Activated T-helper 2 cell treated with anti-CD3 and anti-CD28 coated beads, Interferon-gamma antibody, Interleukin-2, Interleukin-4, amounts not matched to agents 10 μg/mL and 5 μg/mL and 100 μg/mL, durations not matched to agents 14 hours and 24 hours and 36 hours (primary cell): ENCODE data around the gene GAB2. TPM values are rescaled to one million over a fixed set of nuclear protein-coding genes. Genes with fewer than 3 reads are reported as not detected.

Experiments used
- DNase-seq: peaks from one replicate; pipeline ENCODE4 v3.0.0; 2021; ENCODE audit warnings: low spot score
- H3K27ac Mint-ChIP-seq: one replicate; pipeline ENCODE4 v1.8.0; 2021; ENCODE audit warnings: mixed read lengths
- H3K27me3 Mint-ChIP-seq: one replicate; pipeline ENCODE4 v1.8.0; 2021; ENCODE audit warnings: low read depth, mixed read lengths
- H3K36me3 Mint-ChIP-seq: one replicate; pipeline ENCODE4 v1.8.0; 2021; ENCODE audit warnings: low read depth, mixed read lengths
- H3K4me1 Mint-ChIP-seq: one replicate; pipeline ENCODE4 v1.8.0; 2021; ENCODE audit warnings: low read depth, mixed read lengths
- H3K4me3 Mint-ChIP-seq: one replicate; pipeline ENCODE4 v1.8.0; 2021; ENCODE audit warnings: low read depth, mild to moderate bottlenecking, moderate library complexity, mixed read lengths
- H3K9me3 Mint-ChIP-seq: one replicate; pipeline ENCODE4 v1.8.0; 2021; ENCODE audit warnings: mixed read lengths
- intact Hi-C: fragments of 100-400 bp; cut with micrococcal nuclease; formaldehyde crosslinking; loops from one replicate; pipeline ENCODE4 v1.15.1; 2023
- total RNA-seq: library from RNA; stranded (reverse); gene quantifications from 2 replicates; pipeline ENCODE4 v1.2.3, GENCODE V29; 2022

Gene GAB2
- total RNA-seq, 1 donor from 2014 or later: 32.8 TPM

GRCh38 chr11:78424334-78425270, 7.0 kb upstream of the GAB2 start:
- H3K4me1 Mint-ChIP-seq: peaks cover 83% of the 10 kb centered on the region
- peak overlapping the region; percentile 73 for H3K27ac Mint-ChIP-seq
- no peak for DNase-seq

GRCh38 chr11:78423241-78423640, 5.6 kb upstream of the GAB2 start:
- intact Hi-C loops: loop anchor here (10.0 kb wide), 2 partner anchors 98 to 348 kb away; partner anchors contain the start of gene NDUFC2
- no peak overlapping the region for H3K4me3 Mint-ChIP-seq
- no peak overlapping the region for H3K27ac Mint-ChIP-seq
- no peaks in the 10 kb centered on the region for H3K9me3 Mint-ChIP-seq
- peaks cover 14% of the 10 kb centered on the region for H3K36me3 Mint-ChIP-seq
- H3K4me1 Mint-ChIP-seq: peaks cover 84% of the 10 kb centered on the region
- H3K27me3 Mint-ChIP-seq: no peaks in the 10 kb centered on the region
- no peak for DNase-seq

More at GRCh38 chr11:78424334-78425270, 7.0 kb upstream of the GAB2 start:
- H3K36me3 Mint-ChIP-seq: peaks cover 17% of the 10 kb centered on the region
- peak overlapping the region; percentile 55 for H3K4me3 Mint-ChIP-seq
- intact Hi-C loops: loop anchor here (5.0 to 10.0 kb wide), 3 partner anchors 82 to 350 kb away; partner anchors contain the start of gene NDUFC2
- no peaks in the 10 kb centered on the region for H3K27me3 Mint-ChIP-seq
- no peaks in the 10 kb centered on the region for H3K9me3 Mint-ChIP-seq

- H3K27me3 Mint-ChIP-seq: no peaks in the 10 kb centered on the region
- peaks cover 15% of the 10 kb centered on the region for H3K36me3 Mint-ChIP-seq
- DNase-seq: peak; percentile 41
- H3K9me3 Mint-ChIP-seq: no peaks in the 10 kb centered on the region
- peak overlapping the region; percentile 91 for H3K27ac Mint-ChIP-seq
- intact Hi-C loops: loop anchor here (1.0 to 10.0 kb wide), 4 partner anchors 8 to 346 kb away; partner anchors contain the start of gene NDUFC2
- peak overlapping the region; percentile 70 for H3K4me3 Mint-ChIP-seq
- peaks cover 68% of the 10 kb centered on the region for H3K4me1 Mint-ChIP-seq
These were observed 3.2 kb upstream of the GAB2 start for GRCh38 chr11:78420796-78421209.

- intact Hi-C loops: loop anchor here (1.0 to 10.0 kb wide), 4 partner anchors 9 to 346 kb away; partner anchors contain the start of gene NDUFC2
- no peaks in the 10 kb centered on the region for H3K9me3 Mint-ChIP-seq
- peak; percentile 34 for DNase-seq
- H3K36me3 Mint-ChIP-seq: peaks cover 18% of the 10 kb centered on the region
- peak overlapping the region; percentile 91 for H3K27ac Mint-ChIP-seq
- H3K4me1 Mint-ChIP-seq: peaks cover 66% of the 10 kb centered on the region
- H3K27me3 Mint-ChIP-seq: no peaks in the 10 kb centered on the region
- H3K4me3 Mint-ChIP-seq: peak overlapping the region; percentile 70
These were observed 2.7 kb upstream of the GAB2 start for GRCh38 chr11:78420255-78420764.

- no peak for DNase-seq
- intact Hi-C loops: loop anchor here (2.0 to 5.0 kb wide), 2 partner anchors 223 to 282 kb away; partner anchors contain the start of gene ALG8
- no peaks in the 10 kb centered on the region for H3K9me3 Mint-ChIP-seq
- no peaks in the 10 kb centered on the region for H3K27me3 Mint-ChIP-seq
- peaks cover 64% of the 10 kb centered on the region for H3K4me1 Mint-ChIP-seq
- H3K27ac Mint-ChIP-seq: peak overlapping the region; percentile 70
- H3K4me3 Mint-ChIP-seq: peak overlapping the region; percentile 77
- peaks cover 14% of the 10 kb centered on the region for H3K36me3 Mint-ChIP-seq
These were observed 1.7 kb upstream of the GAB2 start for GRCh38 chr11:78419327-78419726.

GRCh38 chr11:78418584-78419211, 1.1 kb upstream of the GAB2 start:
- intact Hi-C loops: loop anchor here (2.0 to 5.0 kb wide), 2 partner anchors 224 to 281 kb away; partner anchors contain the start of gene ALG8
- Mint-ChIP-seq H3K36me3 (peaks cover 12% of the 10 kb centered on the region), H3K4me1 (peaks cover 60% of the 10 kb centered on the region), H3K4me3 (peak overlapping the region; percentile 77), H3K27ac (peak overlapping the region; percentile 76), H3K9me3 (no peaks in the 10 kb centered on the region), H3K27me3 (no peaks in the 10 kb centered on the region)
- DNase-seq: no peak

GRCh38 chr11:78417888-78418583, 416 bp upstream of the GAB2 start:
- Mint-ChIP-seq H3K27ac (peak overlapping the region; percentile 76), H3K4me3 (peak overlapping the region; percentile 77), H3K27me3 (no peaks in the 10 kb centered on the region), H3K9me3 (no peaks in the 10 kb centered on the region), H3K4me1 (peaks cover 62% of the 10 kb centered on the region), H3K36me3 (peaks cover 16% of the 10 kb centered on the region)
- peak; percentile 84 for DNase-seq
- intact Hi-C loops: loop anchor here (1.0 to 5.0 kb wide), 7 partner anchors 9 to 281 kb away; partner anchors contain the start of genes ALG8, KCTD21 and USP35

- peak; percentile 82 for DNase-seq
- Mint-ChIP-seq H3K27me3 (no peaks in the 10 kb centered on the region), H3K4me1 (peaks cover 62% of the 10 kb centered on the region), H3K9me3 (peaks cover under 1% of the 10 kb centered on the region), H3K4me3 (peak overlapping the region; percentile 95), H3K27ac (peak overlapping the region; percentile 96), H3K36me3 (peaks cover 23% of the 10 kb centered on the region)
- intact Hi-C loops: loop anchor here (1.0 to 5.0 kb wide), 6 partner anchors 11 to 279 kb away; partner anchors contain the start of genes ALG8, KCTD21 and USP35
These were observed 1.1 kb downstream of the GAB2 start for GRCh38 chr11:78416285-78417174.

GRCh38 chr11:78415338-78415737, 2.3 kb downstream of the GAB2 start:
- no peaks in the 10 kb centered on the region for H3K27me3 Mint-ChIP-seq
- peak overlapping the region; percentile 81 for H3K27ac Mint-ChIP-seq
- intact Hi-C loops: loop anchor here (5.0 kb wide), 1 partner anchor 278 kb away; the partner anchor contains the start of gene ALG8
- H3K4me1 Mint-ChIP-seq: peaks cover 54% of the 10 kb centered on the region
- peak overlapping the region; percentile 63 for H3K4me3 Mint-ChIP-seq
- peaks cover 4% of the 10 kb centered on the region for H3K9me3 Mint-ChIP-seq
- no peak for DNase-seq
- peaks cover 34% of the 10 kb centered on the region for H3K36me3 Mint-ChIP-seq

- no peaks in the 10 kb centered on the region for H3K27me3 Mint-ChIP-seq
- intact Hi-C loops: loop anchor here (5.0 kb wide), 1 partner anchor 277 kb away; the partner anchor contains the start of gene ALG8
- peaks cover 10% of the 10 kb centered on the region for H3K9me3 Mint-ChIP-seq
- peaks cover 49% of the 10 kb centered on the region for H3K4me1 Mint-ChIP-seq
- H3K36me3 Mint-ChIP-seq: peaks cover 42% of the 10 kb centered on the region
- H3K4me3 Mint-ChIP-seq: no peak overlapping the region
- no peak for DNase-seq
- H3K27ac Mint-ChIP-seq: peak overlapping the region; percentile 81
These were observed 3.1 kb downstream of the GAB2 start for GRCh38 chr11:78414321-78415051.
